GM21619 (cell line): Measurements from ENCODE around the gene COL21A1.

ENCODE experiments used
- ATAC-seq: cut with Tn5 transposase; IDR thresholded peaks from one replicate; pipeline ENCODE4 v1.9.1; 2021; ENCODE audit not compliant: unreplicated experiment

The COL21A1 gene

GRCh38 chr6:56246541-56246880 lies 869 bp downstream of the COL21A1 start:
- ATAC-seq = no peak

GRCh38 chr6:56245903-56246351 lies 1.5 kb downstream of the COL21A1 start:
- no peak for ATAC-seq

GRCh38 chr6:56244528-56245253 lies 2.7 kb downstream of the COL21A1 start:
- no peak for ATAC-seq

GRCh38 chr6:56244089-56244488 lies 3.3 kb downstream of the COL21A1 start:
- no peak for ATAC-seq

GRCh38 chr6:56243518-56244070 lies 3.8 kb downstream of the COL21A1 start:
- peak; percentile 66 for ATAC-seq

- ATAC-seq = no peak
Observed at GRCh38 chr6:56242346-56242745, 5.0 kb downstream of the COL21A1 start.

GRCh38 chr6:56241124-56241802 lies 6.1 kb downstream of the COL21A1 start:
- no peak for ATAC-seq

- no peak for ATAC-seq
Observed at GRCh38 chr6:56238352-56238751, 9.0 kb downstream of the COL21A1 start.

GRCh38 chr6:56235245-56235644 lies 12.1 kb downstream of the COL21A1 start:
- ATAC-seq = no peak

- ATAC-seq = no peak
Observed at GRCh38 chr6:56232436-56232835, 14.9 kb downstream of the COL21A1 start.

GRCh38 chr6:56231827-56232226 lies 15.6 kb downstream of the COL21A1 start:
- ATAC-seq = no peak

- ATAC-seq = no peak
Observed at GRCh38 chr6:56230976-56231566, 16.3 kb downstream of the COL21A1 start.

- ATAC-seq = no peak
Observed at GRCh38 chr6:56227071-56227879, 20.1 kb downstream of the COL21A1 start.

GRCh38 chr6:56223995-56224394 lies 23.4 kb downstream of the COL21A1 start:
- no peak for ATAC-seq

GRCh38 chr6:56222499-56222898 lies 24.9 kb downstream of the COL21A1 start:
- ATAC-seq = no peak

GRCh38 chr6:56220078-56220477 lies 27.3 kb downstream of the COL21A1 start:
- ATAC-seq = no peak

- no peak for ATAC-seq
Observed at GRCh38 chr6:56214703-56215101, 32.7 kb downstream of the COL21A1 start.

- ATAC-seq = no peak
Observed at GRCh38 chr6:56214041-56214702, 33.2 kb downstream of the COL21A1 start.

- no peak for ATAC-seq
Observed at GRCh38 chr6:56211724-56212123, 35.7 kb downstream of the COL21A1 start.

- no peak for ATAC-seq
Observed at GRCh38 chr6:56204134-56204533, 43.2 kb downstream of the COL21A1 start.

GRCh38 chr6:56199956-56200355 lies 47.4 kb downstream of the COL21A1 start:
- no peak for ATAC-seq
